ENCODE data around the gene KIF22.
A peak's percentile ranks its signal among the peaks of the same experiment; 100 is the strongest.
"Not testable (repeated sequence)": the region's sequence is repeated elsewhere in the genome, so short reads cannot be mapped to it uniquely, and the experiment has no call there.

KIF22 gene

GRCh38 chr16:29767062-29767461 lies 23.5 kb upstream of the KIF22 start:
- no peak for DNase-seq

GRCh38 chr16:29769507-29769906 lies 21.0 kb upstream of the KIF22 start:
- no peak for DNase-seq

GRCh38 chr16:29770250-29770929 lies 20.2 kb upstream of the KIF22 start:
- DNase-seq, result no peak

- not testable (repeated sequence) for DNase-seq
Observed at GRCh38 chr16:29772330-29772729, 18.2 kb upstream of the KIF22 start.

GRCh38 chr16:29774730-29775129 lies 15.8 kb upstream of the KIF22 start:
- no peak for DNase-seq

GRCh38 chr16:29775742-29776408 lies 14.7 kb upstream of the KIF22 start:
- DNase-seq, result no peak

- no peak for DNase-seq
Observed at GRCh38 chr16:29777576-29778350, 12.8 kb upstream of the KIF22 start, which contains the start of gene ZG16. ZG16 (plus strand) TSS chr16:29778256; CDS start chr16:29779267, 1,011 bp downstream.

- no peak for DNase-seq
Observed at GRCh38 chr16:29779474-29779873, 11.1 kb upstream of the KIF22 start.

GRCh38 chr16:29783094-29783953 lies 7.2 kb upstream of the KIF22 start:
- not testable (repeated sequence) for DNase-seq

GRCh38 chr16:29784157-29784556 lies 6.4 kb upstream of the KIF22 start:
- DNase-seq, result peak; percentile 37

- peak; percentile 65 for DNase-seq
Observed at GRCh38 chr16:29784901-29785500, 5.5 kb upstream of the KIF22 start.

- DNase-seq, result not testable (repeated sequence)
Observed at GRCh38 chr16:29787155-29787554, 3.4 kb upstream of the KIF22 start.

GRCh38 chr16:29789775-29790182 lies 772 bp upstream of the KIF22 start:
- no peak for DNase-seq

GRCh38 chr16:29790949-29791844 lies 646 bp downstream of the KIF22 start:
- DNase-seq, result no peak

GRCh38 chr16:29791845-29792807 lies 1.6 kb downstream of the KIF22 start:
- DNase-seq, result no peak

- DNase-seq, result not testable (repeated sequence)
Observed at GRCh38 chr16:29793153-29793552, 2.6 kb downstream of the KIF22 start.

GRCh38 chr16:29794231-29794710 lies 3.7 kb downstream of the KIF22 start:
- no peak for DNase-seq

- no peak for DNase-seq
Observed at GRCh38 chr16:29802416-29802935, 11.9 kb downstream of the KIF22 start.

GRCh38 chr16:29804020-29804419 lies 13.5 kb downstream of the KIF22 start:
- DNase-seq, result no peak
